MM.1S (cell line): ENCODE results near the gene CCL19.
"Not testable (repeated sequence)": the region's sequence is repeated elsewhere in the genome, so short reads cannot be mapped to it uniquely, and the experiment has no call there.

Source experiments
- DNase-seq: peaks from one replicate; pipeline ENCODE4 v3.0.0-alpha.2; 2015
- H2AFZ ChIP-seq: fragments of 300-600 bp; sonication (generic); 2 replicates; pipeline ENCODE4 v1.6.0; 2016; ENCODE audit warnings: antibody characterized with exemption, low read length
- H3F3A ChIP-seq: fragments of 300-600 bp; sonication (generic); 2 replicates; pipeline ENCODE4 v1.6.1; 2016; ENCODE audit warnings: mild to moderate bottlenecking, antibody characterized with exemption, low read length, moderate library complexity, mixed read lengths; ENCODE audit not compliant: insufficient read depth
- H3K27ac ChIP-seq: fragments of 300-600 bp; sonication (generic); 2 replicates; pipeline ENCODE4 v1.5.1; 2016; ENCODE audit warnings: mild to moderate bottlenecking, low read length
- H3K27me3 ChIP-seq: fragments of 300-600 bp; sonication (generic); replicated peaks from 2 replicates; pipeline ENCODE4 v1.6.0; 2016; ENCODE audit warnings: low read length; ENCODE audit not compliant: insufficient read depth
- H3K36me3 ChIP-seq: fragments of 300-600 bp; sonication (generic); replicated peaks from 2 replicates; pipeline ENCODE4 v1.6.1; 2016; ENCODE audit warnings: mild to moderate bottlenecking, low read length, mixed read lengths; ENCODE audit not compliant: insufficient read depth
- H3K4me1 ChIP-seq: fragments of 300-600 bp; sonication (generic); 2 replicates; pipeline ENCODE4 v1.6.1; 2016; ENCODE audit warnings: low read length, mixed read lengths
- H3K4me2 ChIP-seq: fragments of 300-600 bp; sonication (generic); 2 replicates; pipeline ENCODE4 v1.6.0; 2016; ENCODE audit warnings: low read depth, low read length
- H3K4me3 ChIP-seq: fragments of 300-600 bp; sonication (generic); 2 replicates; pipeline ENCODE4 v1.5.1; 2016; ENCODE audit warnings: low read length, mixed read lengths
- H3K79me2 ChIP-seq: fragments of 300-600 bp; sonication (generic); 2 replicates; pipeline ENCODE4 v1.6.1; 2016; ENCODE audit warnings: mixed run types, low read length, mixed read lengths
- H3K9ac ChIP-seq: fragments of 300-600 bp; sonication (generic); 2 replicates; pipeline ENCODE4 v1.6.1; 2016; ENCODE audit warnings: low read length, mixed read lengths
- H3K9me2 ChIP-seq: fragments of 300-600 bp; sonication (generic); replicated peaks from 2 replicates; pipeline ENCODE4 v1.6.1; 2016; ENCODE audit warnings: mild to moderate bottlenecking, low read length, mixed read lengths; ENCODE audit not compliant: insufficient read depth
- H3K9me3 ChIP-seq: fragments of 300-600 bp; sonication (generic); replicated peaks from 2 replicates; pipeline ENCODE4 v1.6.1; 2016; ENCODE audit warnings: mild to moderate bottlenecking, low read length, mixed read lengths; ENCODE audit not compliant: insufficient read depth
- H4K20me1 ChIP-seq: fragments of 300-600 bp; sonication (generic); 2 replicates; pipeline ENCODE4 v1.6.1; 2016; ENCODE audit warnings: mild to moderate bottlenecking, low read length, moderate library complexity, mixed read lengths; ENCODE audit not compliant: insufficient read depth
- CTCF ChIP-seq: fragments of 300-600 bp; sonication (generic); IDR thresholded peaks from 2 replicates; pipeline ENCODE4 v1.5.1; 2016; ENCODE audit warnings: antibody characterized with exemption, low read length, mixed read lengths
- EZH2 ChIP-seq: fragments of 300-600 bp; sonication (generic); optimal IDR thresholded peaks from 2 replicates; pipeline ENCODE3; 2017; ENCODE audit warnings: low read depth, mild to moderate bottlenecking, antibody characterized with exemption, low read length, mixed read lengths
- EZH2phosphoT487 ChIP-seq: fragments of 300-600 bp; sonication (generic); IDR thresholded peaks from 2 replicates; pipeline ENCODE4 v1.6.1; 2018; ENCODE audit warnings: antibody characterized with exemption, low read length

Gene CCL19

GRCh38 chr9:34690983-34691935, at the start of gene CCL19:
CCL19 (minus strand) TSS chr9:34691276; CDS start chr9:34691139, 137 bp downstream.
- no peaks in the 10 kb centered on the region for H3F3A ChIP-seq
- H3K79me2 ChIP-seq, result no peaks in the 10 kb centered on the region
- peak within 1 kb of the TSS; percentile 3; the same call in 1 of the 2 replicates for H3K4me2 ChIP-seq
- H3K27ac ChIP-seq, result no peak within 1 kb of the TSS
- H3K9me2 ChIP-seq, result no peaks in the 10 kb centered on the region
- DNase-seq, result no peak
- TF ChIP-seq EZH2phosphoT487 (no peak), CTCF (no peak), EZH2 (no peak)
- H4K20me1 ChIP-seq, result no peaks in the 10 kb centered on the region
- H3K9me3 ChIP-seq, result no peaks in the 10 kb centered on the region
- no peak within 1 kb of the TSS for H3K9ac ChIP-seq
- no peak within 1 kb of the TSS for H3K4me3 ChIP-seq
- no peaks in the 10 kb centered on the region for H3K27me3 ChIP-seq
- no peaks in the 10 kb centered on the region for H3K4me1 ChIP-seq
- 0 out of 2 replicates have a peak within 1 kb of the TSS, but pooled peaks have one; percentile 34 for H2AFZ ChIP-seq
- no peaks in the 10 kb centered on the region for H3K36me3 ChIP-seq

GRCh38 chr9:34740176-34740575, 49.1 kb upstream of the CCL19 start:
- H3K79me2 ChIP-seq, H4K20me1 ChIP-seq, H3K36me3 ChIP-seq, H3K4me1 ChIP-seq, H2AFZ ChIP-seq, H3K4me3 ChIP-seq, H3K4me2 ChIP-seq, H3K27me3 ChIP-seq, H3K9ac ChIP-seq, H3K9me3 ChIP-seq, H3F3A ChIP-seq, H3K27ac ChIP-seq, H3K9me2 ChIP-seq, DNase-seq: not testable (repeated sequence)

GRCh38 chr9:34737677-34738260, 46.7 kb upstream of the CCL19 start:
- no peaks in the 10 kb centered on the region for H3K79me2 ChIP-seq
- TF ChIP-seq CTCF (no peak), EZH2 (no peak), EZH2phosphoT487 (no peak)
- no peaks in the 10 kb centered on the region for H3K27me3 ChIP-seq
- no peak overlapping the region for H3K27ac ChIP-seq
- H3K4me1 ChIP-seq, result no peaks in the 10 kb centered on the region
- H3K36me3 ChIP-seq, result no peaks in the 10 kb centered on the region
- no peaks in the 10 kb centered on the region for H4K20me1 ChIP-seq
- H3F3A ChIP-seq, result no peaks in the 10 kb centered on the region
- H2AFZ ChIP-seq, result no peak overlapping the region
- no peaks in the 10 kb centered on the region for H3K9me3 ChIP-seq
- DNase-seq, result no peak
- H3K4me3 ChIP-seq, result no peak overlapping the region
- H3K9me2 ChIP-seq, result no peaks in the 10 kb centered on the region
- no peak overlapping the region for H3K4me2 ChIP-seq
- H3K9ac ChIP-seq, result no peak overlapping the region

- Histone ChIP-seq H3F3A (no peaks in the 10 kb centered on the region), H3K4me3 (no peak overlapping the region), H3K4me1 (no peaks in the 10 kb centered on the region), H3K9me2 (no peaks in the 10 kb centered on the region), H3K4me2 (no peak overlapping the region), H3K9me3 (no peaks in the 10 kb centered on the region), H3K27ac (no peak overlapping the region), H4K20me1 (no peaks in the 10 kb centered on the region), H3K79me2 (no peaks in the 10 kb centered on the region), H3K27me3 (no peaks in the 10 kb centered on the region), H3K36me3 (no peaks in the 10 kb centered on the region), H2AFZ (no peak overlapping the region), H3K9ac (no peak overlapping the region)
- TF ChIP-seq EZH2 (no peak), EZH2phosphoT487 (no peak), CTCF (no peak)
- no peak for DNase-seq
Observed at GRCh38 chr9:34734720-34735119, 43.6 kb upstream of the CCL19 start.
